Inflammatory macrophage treated with lipopolysaccharide for 1 hour (primary cell): ENCODE results near the gene TEFM.
"Not testable (repeated sequence)": the region's sequence is repeated elsewhere in the genome, so short reads cannot be mapped to it uniquely, and the experiment has no call there.

Experiments
- DNase-seq, 2 donors: peaks; one replicate each; pipeline ENCODE4 v3.0.0-alpha.2; 2020 to 2022

The TEFM gene

DNA sequence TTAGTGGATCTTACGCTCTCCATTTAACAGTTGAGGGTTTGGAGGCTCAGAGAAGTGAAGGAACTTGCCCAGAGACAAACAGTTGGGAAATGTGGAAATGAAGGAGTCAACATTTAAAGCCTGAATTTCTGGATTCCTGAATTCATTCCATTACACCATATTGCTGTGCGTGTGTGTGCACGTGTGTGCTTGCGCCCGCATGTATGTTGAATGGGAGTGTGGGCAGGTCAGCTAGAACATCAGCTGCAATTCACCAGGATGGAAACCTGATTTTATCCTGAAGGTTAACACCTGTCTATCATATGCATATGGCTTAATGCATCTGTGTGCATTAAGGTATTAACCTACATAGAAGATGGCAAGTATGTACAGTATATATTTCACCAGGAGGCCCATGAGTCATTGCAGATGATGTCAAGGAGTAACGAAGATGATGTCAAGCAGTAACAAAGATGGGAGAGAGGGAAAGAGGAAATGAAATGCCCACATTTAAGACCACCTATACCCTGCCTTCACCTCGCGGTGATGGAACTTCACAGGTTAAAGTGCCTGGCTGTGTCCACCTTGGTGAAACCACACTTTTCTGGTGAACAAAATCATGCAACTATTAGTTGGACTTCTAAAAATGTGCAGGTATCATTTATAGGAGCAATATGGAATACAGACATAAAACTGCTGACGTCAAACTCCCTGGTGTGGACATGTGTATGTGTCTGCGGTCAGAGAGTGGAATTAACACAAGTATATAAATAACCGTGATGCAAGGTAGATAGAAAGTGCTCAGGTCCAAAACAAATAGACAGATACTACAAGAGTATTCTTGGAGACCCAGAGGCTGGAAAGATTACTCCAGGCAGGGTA lies 14.9 kb upstream of the TEFM start:
- DNase-seq = peak in 1 of 2 donors; percentile 22

- DNase-seq = no peak
These were observed 14.2 kb upstream of the TEFM start for GRCh38 chr17:30920282-30920681.

- DNase-seq = no peak
These were observed 11.0 kb upstream of the TEFM start for GRCh38 chr17:30917050-30917449.

DNA sequence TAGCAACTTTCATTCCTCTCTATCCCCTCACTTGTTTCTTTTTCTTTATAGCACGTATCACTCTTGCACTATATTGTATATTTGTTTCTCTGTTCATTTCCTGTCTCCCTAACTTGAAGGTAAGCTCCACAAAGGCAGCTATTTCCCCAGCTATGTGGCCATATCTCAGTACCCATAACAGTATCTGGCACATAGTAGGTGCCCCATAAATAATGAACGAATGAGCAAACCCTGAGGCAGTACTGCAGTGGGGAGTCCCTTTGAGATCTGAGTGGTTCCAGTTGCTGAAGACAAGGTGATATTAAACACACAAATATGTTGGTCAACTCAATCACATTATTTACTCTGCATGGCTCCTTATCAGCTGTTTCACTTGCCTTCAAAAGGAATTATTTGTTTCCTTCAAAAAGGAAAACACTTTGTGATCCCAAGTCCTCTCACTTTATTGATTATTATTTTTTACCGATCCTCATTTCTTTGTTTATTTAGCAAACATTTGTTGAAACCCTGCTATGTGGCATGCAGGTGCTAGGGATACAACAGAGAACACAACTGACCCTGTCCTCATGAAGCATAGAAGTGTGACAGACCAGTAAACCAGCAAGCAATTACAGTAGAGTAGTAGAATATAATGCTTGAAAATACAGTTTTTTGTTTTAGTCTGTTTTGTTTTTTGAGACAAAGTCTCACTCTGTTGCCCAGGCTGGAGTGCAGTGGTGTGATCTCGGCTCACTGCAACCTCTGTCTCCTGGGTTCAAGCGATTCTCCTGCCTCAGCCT lies 10.0 kb upstream of the TEFM start:
- no peak for DNase-seq

DNA sequence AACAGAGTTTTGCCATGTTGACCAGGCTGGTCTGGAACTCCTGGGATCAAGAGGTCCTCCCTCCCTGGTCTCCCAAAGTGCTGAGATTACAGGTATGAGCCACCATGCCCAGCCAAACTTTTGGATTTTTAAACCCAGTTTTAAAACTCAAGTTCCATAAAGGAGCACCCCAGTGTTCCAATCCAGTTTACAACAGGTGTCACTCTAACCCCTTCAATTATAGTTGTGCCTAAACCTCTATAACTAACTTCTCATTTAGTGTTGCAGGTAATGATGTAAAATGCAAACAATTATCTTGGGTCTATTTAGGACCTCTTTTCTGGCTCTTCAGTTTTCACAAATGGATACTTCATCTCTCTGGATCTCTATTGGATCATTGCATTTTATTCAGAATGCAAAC lies 7.9 kb upstream of the TEFM start:
- no peak for DNase-seq

DNA sequence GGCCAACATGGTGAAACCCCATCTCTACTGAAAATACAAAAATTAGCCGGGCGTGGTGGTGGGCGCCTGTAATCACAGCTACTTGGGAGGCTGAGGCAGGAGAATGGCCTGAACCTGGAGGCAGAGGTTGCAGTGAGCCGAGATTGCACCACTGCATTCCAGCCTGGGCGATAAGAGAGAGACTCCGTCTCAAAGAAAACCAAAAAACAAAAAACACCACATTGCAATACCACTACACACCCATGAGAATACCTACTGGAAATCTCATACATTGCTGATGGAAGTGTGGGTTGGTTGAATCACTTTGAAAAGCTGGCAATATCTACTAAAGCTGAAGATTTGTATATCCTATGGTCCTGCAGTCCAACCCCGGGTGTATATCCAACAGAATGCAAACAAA lies 4.1 kb upstream of the TEFM start:
- not testable (repeated sequence) for DNase-seq

GRCh38 chr17:30908717-30909420 lies 2.8 kb upstream of the TEFM start:
- DNase-seq = no peak

- DNase-seq = peak in 1 of 2 donors; percentile 34
These were observed 317 bp downstream of the TEFM start for GRCh38 chr17:30905742-30906100.

DNA sequence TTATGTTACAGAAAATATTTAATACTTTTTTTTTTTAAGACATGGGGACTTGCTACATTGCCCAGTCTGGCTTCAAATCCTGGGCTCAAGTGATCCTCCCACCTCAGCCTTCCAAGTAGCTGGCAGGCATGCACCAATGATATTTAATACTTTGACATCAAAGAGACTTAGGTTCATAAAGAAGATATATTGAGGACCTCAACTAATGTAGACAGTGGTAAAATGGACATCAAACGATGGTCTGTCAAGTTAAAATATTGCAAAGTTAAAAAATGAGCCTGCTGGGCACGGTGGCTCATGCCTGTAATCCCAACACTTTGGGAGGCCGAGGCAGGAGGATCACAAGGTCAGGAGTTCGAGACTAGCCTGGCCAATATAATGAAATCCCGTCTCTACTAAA lies 8.7 kb downstream of the TEFM start:
- DNase-seq = no peak

DNA sequence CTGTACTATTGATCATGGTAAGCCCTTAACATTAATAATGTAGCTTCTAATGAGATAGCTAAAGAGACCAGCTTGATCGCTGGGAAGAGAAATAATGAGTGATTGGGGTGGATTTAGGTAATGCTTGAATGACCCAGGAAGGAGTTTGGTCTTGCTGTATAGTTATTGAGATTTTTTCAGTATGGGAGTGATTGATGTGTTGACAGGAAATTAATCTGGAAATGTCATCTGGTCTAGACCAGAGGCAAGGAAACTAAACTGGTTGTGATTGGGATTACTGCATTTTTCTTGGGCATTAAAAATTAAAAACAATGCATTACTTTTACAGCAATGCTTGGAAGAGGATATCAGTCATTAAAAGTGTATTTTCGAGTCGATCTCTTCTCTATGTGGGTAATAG lies 11.8 kb downstream of the TEFM start:
- no peak for DNase-seq

- DNase-seq = no peak
These were observed 19.9 kb downstream of the TEFM start for GRCh38 chr17:30886187-30886586.

DNA sequence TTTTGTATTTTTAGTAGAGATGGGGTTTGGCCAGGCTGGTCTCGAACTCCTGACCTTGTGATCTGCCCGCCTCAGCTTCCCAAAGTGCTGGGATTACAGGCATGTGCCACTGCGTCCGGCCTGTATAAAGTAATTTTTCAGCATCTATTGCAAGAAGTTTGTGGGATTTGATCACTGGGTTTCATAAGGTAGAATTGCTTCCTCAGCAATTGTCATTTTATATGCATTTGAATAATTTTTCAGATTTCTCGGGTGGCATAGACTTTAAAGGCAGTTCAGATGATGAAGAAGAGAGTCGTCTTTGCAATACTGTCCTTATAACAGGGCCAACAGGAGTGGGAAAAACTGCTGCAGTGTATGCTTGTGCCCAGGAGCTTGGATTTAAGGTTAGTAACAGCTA lies 37.0 kb downstream of the TEFM start:
- DNase-seq = no peak

DNA sequence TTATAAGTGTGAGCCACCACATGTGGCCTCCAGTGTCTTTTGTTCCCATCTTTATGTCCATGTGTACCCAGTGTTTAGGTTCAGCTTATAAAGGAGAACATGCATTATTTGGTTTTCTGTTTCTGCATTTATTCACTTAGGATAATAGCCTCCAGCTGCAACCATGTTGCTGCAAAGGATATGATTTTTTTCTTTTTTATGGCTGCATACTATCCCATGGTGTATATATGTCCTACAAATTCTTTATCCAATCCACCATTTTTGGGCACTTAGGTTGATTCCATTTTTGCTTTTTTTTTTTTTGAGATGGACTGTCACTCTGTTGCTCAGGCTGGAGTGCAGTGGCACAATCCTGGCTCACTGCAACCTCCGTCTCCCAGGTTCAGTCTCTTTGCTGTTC lies 41.4 kb downstream of the TEFM start:
- no peak for DNase-seq

DNA sequence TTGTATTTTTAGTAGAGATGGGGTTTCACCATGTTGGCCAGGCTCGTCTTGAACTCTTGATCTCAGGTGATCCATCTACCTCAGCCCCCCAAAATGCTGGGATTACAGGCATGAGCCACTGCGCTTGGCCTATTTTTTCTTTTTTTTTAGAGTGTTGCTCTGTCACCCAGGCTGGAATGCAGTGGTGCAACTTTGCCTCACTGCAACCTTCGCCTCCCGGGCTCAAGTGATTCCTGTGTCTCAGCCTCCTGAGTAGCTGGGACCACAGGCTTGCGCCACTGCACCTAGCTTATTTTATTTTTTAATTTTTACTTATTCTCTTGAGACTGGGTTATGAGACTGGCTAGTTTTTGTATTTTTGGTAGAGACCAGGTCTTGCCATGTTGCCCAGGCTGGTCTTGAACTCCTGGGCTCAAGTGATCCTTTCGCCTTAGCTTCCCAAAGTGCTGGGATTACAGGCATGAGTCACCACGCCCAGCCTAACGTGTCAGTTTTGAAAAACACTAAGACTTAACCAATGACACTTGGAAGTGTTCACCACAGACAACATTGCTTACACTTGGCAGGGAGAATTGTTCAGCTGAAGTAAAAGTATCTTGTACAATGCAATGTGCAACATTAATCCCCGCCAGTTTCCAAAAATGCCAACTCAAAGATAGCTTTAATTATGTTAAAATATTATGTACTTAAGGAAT lies 47.3 kb downstream of the TEFM start:
- no peak for DNase-seq

DNA sequence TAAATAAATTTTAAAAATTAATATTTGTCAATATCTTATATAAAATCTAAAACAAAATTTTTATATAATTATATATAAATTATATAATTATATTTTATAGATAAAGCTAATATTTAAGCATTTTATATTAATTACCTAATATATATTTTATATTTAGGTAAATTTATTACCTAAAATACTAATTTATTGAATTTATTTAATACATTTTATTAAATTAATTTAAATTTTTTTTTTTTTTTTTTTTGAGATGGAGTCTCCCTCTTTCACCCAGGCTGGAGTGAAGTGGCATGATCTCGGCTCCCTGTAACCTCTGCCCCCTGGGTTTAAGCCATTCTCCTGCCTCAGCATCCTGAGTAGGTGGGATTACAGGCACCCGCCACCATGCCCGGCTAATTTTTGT lies 51.9 kb downstream of the TEFM start:
- DNase-seq = no peak
